ENCODE measurements around the gene TNFAIP3.

The TNFAIP3 gene
- long read RNA-seq, partial matches to known transcripts: 2 of 5 reads
- long read RNA-seq, other reads (novel, unspliced or antisense): 3 of 5 reads

- TF ChIP-seq CTCF (IDR thresholded peaks at IDR 0.05; ENCODE audit: insufficient read depth, low read length) (peak; percentile 11), POLR2AphosphoS5 (IDR thresholded peaks at IDR 0.05; ENCODE audit: low read depth) (peak; percentile 66; the same call in 1 of the 2 replicates), SPI1 (IDR thresholded peaks at IDR 0.05; ENCODE audit: borderline replicate concordance, low read depth) (no peak)
- Histone ChIP-seq H3K27me3 (ENCODE audit: insufficient read depth, poor library complexity, severe bottlenecking) (no peaks in the 10 kb centered on the region), H3K4me3 (replicated peaks; ENCODE audit: insufficient read depth, low read length) (peak within 1 kb of the TSS; percentile 82), H3K27ac (replicated peaks) (peak within 1 kb of the TSS; percentile 94)
- DNase-seq (ENCODE audit: low read depth in 1 of 2, low spot score in 1 of 2): peak; percentile 87 to 90
These were observed at the start of gene TNFAIP3 for GRCh38 chr6:137866914-137867684. Gene TNFAIP3, plus strand, starts transcription at chr6:137867259. Its CDS starts 3,969 bp downstream, at chr6:137871228.

DNA sequence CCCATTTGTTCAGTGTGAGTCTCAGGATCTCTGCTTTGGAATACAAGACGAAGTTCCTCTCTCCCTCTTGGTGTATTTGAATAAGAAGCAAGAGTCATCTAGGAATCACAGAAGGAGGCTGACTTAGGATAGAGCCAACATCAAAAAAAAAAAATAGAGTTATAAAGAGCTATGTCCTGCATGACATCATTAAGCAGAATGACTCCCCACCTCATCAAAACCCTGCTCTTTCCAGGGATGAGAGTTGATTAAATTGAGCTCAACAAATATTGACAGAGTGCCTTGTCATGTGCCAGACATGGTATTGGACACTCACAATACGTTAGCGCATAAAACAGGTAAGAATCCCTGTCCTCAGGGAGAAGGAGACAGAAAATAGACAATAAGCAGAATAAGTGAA is 48.6 kb upstream of the TNFAIP3 start:
- no peak for DNase-seq (ENCODE audit: low read depth in 1 of 2, low spot score in 1 of 2)
- no peaks in the 10 kb centered on the region for H3K27me3 ChIP-seq (ENCODE audit: insufficient read depth, poor library complexity, severe bottlenecking)
- no peak for TF ChIP-seq CTCF (IDR thresholded peaks at IDR 0.05; ENCODE audit: insufficient read depth, low read length)
- no peak for TF ChIP-seq GABPA (IDR thresholded peaks at IDR 0.05; ENCODE audit: low read depth)
- TF ChIP-seq SPI1 (IDR thresholded peaks at IDR 0.05; ENCODE audit: borderline replicate concordance, low read depth): no peak
- no peak for TF ChIP-seq POLR2AphosphoS5 (IDR thresholded peaks at IDR 0.05; ENCODE audit: low read depth)
- no peak overlapping the region for H3K4me3 ChIP-seq (replicated peaks; ENCODE audit: insufficient read depth, low read length)
- H3K27ac ChIP-seq (replicated peaks): no peak overlapping the region

DNA sequence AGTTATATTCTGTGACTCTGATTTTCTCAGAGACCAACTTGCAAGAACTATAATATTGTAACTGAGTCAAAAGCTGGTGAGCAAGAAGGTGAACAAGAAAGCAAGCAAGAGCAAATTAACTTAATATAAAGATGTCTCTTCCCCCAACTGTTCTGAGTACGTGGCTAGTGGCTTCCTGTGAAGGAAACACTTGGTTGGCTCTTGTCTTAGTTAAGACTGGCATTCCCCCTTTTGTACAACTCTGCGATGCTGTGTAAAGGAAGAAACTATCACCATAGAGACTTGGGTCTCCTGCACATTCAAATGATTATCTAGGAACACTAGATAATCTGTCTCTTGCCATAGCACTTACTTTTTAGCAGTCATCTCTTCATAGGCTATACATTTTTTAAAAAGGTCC is 47.3 kb upstream of the TNFAIP3 start:
- H3K4me3 ChIP-seq (replicated peaks; ENCODE audit: insufficient read depth, low read length): no peak overlapping the region
- no peak overlapping the region for H3K27ac ChIP-seq (replicated peaks)
- TF ChIP-seq POLR2AphosphoS5 (IDR thresholded peaks at IDR 0.05; ENCODE audit: low read depth) (no peak), GABPA (IDR thresholded peaks at IDR 0.05; ENCODE audit: low read depth) (no peak), REST (IDR thresholded peaks at IDR 0.05; ENCODE audit: insufficient replicate concordance, low read depth) (no peak), SPI1 (IDR thresholded peaks at IDR 0.05; ENCODE audit: borderline replicate concordance, low read depth) (no peak), CTCF (IDR thresholded peaks at IDR 0.05; ENCODE audit: insufficient read depth, low read length) (no peak)
- H3K27me3 ChIP-seq (ENCODE audit: insufficient read depth, poor library complexity, severe bottlenecking): no peaks in the 10 kb centered on the region
- no peak for DNase-seq (ENCODE audit: low read depth in 1 of 2, low spot score in 1 of 2)

DNA sequence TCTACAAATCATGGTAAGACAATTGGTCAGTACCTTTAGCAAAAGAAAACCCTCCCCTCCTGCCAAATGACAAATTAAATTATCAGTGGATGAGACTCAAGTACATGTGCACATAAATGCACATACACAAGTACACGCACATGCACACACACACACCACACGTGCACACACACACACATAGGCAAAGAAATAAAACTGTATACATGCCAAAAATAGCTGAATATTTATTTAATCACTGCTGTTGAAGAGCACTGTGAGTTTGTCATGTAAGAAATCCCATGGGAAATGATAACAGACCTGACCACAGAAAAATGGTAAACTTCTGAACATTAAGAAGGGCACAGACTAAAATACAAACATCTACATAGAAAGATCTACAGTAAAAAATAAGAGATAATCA is 46.6 kb upstream of the TNFAIP3 start:
- no peak for DNase-seq (ENCODE audit: low read depth in 1 of 2, low spot score in 1 of 2)
- Histone ChIP-seq H3K27ac (replicated peaks) (no peak overlapping the region), H3K27me3 (ENCODE audit: insufficient read depth, poor library complexity, severe bottlenecking) (no peaks in the 10 kb centered on the region), H3K4me3 (replicated peaks; ENCODE audit: insufficient read depth, low read length) (no peak overlapping the region)
- TF ChIP-seq GABPA (IDR thresholded peaks at IDR 0.05; ENCODE audit: low read depth) (no peak), CTCF (IDR thresholded peaks at IDR 0.05; ENCODE audit: insufficient read depth, low read length) (no peak), POLR2AphosphoS5 (IDR thresholded peaks at IDR 0.05; ENCODE audit: low read depth) (no peak)

Measured in HL-60 (cell line).